HG02884 (cell line): ENCODE data around the gene BMP8A.
"Not testable (repeated sequence)": the region's sequence is repeated elsewhere in the genome, so short reads cannot be mapped to it uniquely, and the experiment has no call there.

Experiments used
- ATAC-seq: cut with Tn5 transposase; IDR thresholded peaks from one replicate; pipeline ENCODE4 v1.9.1; 2021; ENCODE audit warnings: mild to moderate bottlenecking, moderate library complexity; ENCODE audit not compliant: unreplicated experiment

The BMP8A gene

DNA sequence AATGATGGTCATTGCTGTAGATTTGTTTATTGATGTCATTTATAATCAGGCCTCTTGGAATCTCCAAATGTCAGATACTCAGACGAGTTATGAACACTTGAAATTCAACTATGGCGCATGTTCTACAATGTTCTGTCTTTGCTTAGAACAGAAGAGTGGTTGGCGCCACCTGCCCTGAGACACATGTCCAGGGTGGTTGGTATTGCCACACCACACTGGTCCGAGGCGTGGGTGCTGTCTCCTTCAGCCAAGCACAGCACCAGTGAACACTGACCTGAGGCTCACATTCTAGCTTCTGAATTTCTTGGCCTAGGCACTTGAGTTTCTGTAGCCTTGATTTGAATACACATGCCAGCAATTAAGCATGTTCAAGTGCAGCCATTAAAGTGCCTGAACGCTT lies 10.1 kb upstream of the BMP8A start:
- ATAC-seq = no peak

DNA sequence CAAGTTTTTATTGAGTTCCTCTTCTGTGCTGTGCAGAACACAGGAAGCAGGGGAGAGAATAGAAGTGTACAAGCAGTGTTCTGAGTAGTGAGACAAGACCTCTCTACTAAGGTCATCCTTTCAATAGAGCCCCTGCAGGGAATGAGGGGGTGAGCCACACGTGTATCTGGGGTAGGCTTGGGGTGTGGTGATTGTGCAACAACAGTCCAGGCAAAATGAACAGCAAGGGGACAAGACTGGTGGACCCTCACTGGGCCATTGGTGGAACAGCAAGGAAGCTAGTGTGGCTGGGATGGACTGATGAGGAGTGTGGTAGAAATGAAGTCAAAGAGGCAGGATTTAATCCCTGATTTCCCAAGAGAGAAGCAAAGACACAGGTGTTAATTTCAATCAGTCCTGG lies 8.2 kb upstream of the BMP8A start:
- ATAC-seq = no peak

DNA sequence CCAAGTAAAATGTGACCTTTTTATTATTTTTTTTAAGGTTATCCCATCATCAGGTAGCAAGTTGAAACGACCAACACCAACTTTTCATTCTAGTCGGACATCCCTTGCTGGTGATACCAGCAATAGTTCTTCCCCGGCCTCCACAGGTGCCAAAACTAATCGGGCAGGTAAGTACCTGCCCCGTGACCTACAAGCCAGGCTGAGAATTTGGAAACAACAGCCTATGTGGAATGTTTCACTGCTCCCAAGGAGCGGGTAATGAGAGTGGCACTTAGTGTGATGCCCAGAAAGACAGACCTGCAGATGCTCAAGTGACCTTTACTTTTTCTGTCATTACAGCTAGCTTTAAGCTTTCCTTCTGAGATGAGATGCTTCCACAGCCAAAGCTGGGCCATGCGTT lies 6.9 kb upstream of the BMP8A start:
- no peak for ATAC-seq

DNA sequence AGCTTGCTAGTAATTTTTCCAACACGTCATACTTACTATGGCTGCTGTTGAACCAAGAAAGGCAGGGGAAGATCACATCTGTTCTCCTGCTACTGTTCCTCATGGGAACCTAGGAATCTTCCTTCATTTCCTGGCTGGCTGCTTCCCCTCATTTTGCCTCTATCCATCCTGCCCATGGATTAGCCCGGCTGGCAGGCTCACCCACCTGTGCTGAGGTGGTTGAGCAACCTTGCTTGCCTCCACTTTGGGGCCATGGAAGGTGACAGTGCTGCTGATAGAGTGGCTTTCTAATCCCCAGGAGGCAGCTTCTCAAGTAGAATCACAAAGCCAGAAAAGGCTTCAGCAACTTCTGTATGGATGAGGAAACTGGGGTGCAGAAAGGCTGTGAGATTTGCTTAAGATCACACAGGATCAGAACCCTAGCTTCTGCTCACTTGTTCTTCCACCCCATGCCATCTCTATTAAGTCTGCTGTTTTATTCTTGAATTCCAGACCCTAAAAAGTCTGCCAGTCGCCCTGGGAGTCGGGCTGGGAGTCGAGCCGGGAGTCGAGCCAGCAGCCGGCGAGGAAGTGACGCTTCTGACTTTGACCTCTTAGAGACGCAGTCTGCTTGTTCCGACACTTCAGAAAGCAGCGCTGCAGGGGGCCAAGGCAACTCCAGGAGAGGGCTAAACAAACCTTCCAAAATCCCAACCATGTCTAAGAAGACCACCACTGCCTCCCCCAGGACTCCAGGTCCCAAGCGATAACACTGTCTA lies 6.2 kb upstream of the BMP8A start:
- no peak for ATAC-seq

DNA sequence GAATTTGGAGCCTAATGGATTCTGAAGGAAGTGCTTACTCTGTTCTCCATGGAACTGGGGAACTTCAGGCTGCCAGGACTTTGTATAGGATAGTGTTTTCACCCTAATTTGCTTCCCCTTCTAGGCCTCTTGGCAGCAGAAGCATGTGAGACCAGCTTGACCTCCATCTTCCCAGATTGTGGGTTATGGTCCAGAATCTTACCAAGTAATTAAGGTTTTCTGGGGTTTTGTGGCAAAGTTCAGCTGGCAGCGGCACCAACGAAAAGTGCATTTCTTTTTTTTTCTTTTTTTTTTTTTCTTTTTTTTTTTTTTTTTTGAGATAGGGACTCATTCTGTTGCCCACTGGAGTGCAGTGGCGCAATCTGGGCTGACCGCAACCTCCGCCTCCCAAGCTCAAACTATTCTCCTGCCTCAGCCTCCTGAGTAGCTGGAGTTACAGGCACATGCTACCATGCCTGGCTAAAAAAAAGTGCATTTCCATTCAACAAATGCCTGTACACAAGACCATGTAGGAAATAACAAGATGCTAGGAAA lies 3.4 kb upstream of the BMP8A start:
- no peak for ATAC-seq

DNA sequence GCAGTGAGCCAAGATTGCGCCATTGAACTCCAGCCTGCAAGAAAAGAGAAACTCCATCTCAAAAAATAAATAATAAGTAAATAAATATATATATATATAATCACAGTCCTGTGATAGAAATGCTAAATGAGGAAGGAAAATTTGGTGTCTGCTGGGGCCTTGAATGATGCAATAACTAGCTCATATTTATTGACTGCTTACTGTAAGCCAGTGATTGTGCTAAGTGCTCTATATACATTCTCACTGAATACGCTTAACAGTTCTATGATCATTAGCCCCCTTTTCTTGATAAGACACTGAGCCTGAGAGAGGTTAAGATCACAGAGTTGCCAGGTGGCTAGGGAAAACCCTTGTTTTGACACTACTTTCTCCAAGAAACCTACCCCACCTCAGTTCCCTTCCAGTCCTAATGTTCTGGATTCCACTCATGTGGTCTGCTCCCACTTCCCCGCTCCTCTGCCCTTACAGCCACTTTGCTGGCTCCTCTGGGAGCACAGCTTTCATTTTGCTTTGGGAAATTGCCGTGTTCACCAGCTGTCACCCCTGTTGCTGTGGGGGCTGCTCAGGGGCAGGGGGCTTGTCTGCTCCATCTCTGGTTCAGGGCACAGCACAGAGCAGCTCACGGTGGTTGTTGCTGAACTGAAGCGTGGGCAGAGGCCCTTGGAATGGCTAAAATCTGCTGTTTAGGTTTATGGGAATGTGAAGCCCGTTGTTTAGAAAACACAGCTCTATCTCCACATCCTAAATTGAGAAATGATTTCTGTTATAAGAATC lies 2.5 kb upstream of the BMP8A start:
- no peak for ATAC-seq

DNA sequence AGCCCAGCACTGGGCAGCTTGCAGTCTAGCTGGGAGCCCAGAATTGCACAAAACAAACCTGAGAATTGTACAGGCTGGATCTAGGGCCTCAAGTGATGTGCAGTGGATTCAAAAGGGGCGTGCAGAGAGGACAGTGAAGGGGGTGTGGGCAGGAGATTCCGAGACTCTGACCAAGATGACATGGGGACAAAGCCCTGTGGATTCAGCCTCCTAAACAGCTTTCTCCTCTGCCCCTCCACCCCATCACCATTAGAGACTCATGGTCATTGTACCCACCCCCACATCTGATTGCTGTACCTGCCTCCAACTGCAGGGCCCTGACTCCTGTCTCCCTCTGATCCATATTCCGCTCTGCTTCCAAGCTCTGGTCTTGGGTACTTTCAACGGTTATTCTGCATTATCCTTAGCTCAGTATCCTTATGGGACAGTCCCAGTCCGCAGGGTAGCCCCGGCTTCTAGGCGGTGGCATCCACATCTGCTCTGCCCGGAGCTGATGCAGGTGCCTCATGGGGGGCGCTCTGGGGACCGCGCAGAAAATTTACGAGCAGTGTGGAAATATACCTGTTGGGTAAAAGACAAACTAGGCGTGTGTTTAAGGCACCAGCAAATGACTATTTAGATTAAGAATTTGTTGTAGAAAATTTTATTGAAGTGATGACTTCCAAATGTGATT lies 1.7 kb upstream of the BMP8A start:
- no peak for ATAC-seq

DNA sequence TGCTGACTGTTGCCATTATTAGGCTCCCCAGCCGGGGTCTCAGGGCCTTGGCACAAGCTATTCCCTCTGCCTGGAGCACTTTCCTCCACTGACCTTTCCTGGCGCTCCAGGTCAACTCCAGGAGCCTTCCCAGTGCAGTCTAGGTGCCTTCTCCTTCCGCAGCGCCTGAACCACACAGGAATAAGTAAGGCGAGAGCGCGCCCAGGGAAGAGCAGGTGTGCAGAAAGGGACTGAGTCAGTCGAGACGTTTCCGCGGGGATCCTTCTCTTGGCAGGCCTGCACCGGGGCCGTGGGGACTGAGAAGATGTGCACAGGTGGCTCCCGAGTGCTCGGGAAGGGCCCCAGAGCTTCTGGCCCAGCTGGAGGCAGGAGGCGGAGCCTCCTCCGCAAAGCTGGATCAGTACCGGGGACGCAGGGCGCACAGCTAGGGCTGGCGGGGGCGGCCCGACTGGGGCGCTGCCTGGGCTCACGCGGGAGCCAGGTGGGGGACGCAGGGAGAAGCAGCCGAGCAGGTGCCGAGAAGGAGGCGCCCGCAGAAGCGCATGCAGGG lies 765 bp upstream of the BMP8A start:
- ATAC-seq = no peak

DNA sequence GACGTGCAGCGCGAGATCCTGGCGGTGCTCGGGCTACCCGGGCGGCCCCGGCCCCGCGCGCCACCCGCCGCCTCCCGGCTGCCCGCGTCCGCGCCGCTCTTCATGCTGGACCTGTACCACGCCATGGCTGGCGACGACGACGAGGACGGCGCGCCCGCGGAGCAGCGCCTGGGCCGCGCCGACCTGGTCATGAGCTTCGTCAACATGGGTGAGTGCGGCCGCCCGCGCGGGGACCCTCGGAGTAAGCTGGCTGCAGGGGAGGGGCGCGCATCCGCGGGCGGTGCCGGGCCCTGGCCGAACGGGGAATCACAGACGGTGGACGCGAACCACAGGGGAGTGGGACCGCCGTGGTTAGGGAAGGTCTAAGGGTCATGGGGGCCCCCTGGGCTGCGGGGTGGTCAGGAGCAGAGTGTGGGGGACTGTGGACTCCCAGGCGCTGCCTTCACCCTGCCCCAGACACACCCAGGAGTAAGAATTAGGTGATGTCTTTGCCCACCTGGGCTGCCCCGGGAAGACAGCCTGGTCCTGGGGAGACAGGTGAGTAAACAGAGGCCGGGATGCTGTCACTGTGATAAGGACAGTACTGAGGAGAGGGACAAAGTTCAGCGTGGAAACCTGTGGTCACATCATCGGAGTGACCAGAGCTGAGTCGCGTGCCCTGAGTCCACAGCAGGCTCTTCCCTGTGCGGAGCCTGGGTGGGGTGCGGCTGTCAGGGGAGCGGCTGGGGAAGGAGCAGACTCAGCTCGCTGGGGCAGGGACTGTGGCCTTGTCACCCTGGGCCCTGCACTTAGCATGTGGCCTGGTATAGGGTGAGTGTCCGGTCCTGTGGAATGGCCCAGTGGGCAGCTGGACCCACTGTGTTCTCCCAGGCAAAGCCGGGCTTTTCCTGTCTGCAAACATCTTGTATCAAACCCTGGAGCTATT lies 944 bp downstream of the BMP8A start:
- not testable (repeated sequence) for ATAC-seq

DNA sequence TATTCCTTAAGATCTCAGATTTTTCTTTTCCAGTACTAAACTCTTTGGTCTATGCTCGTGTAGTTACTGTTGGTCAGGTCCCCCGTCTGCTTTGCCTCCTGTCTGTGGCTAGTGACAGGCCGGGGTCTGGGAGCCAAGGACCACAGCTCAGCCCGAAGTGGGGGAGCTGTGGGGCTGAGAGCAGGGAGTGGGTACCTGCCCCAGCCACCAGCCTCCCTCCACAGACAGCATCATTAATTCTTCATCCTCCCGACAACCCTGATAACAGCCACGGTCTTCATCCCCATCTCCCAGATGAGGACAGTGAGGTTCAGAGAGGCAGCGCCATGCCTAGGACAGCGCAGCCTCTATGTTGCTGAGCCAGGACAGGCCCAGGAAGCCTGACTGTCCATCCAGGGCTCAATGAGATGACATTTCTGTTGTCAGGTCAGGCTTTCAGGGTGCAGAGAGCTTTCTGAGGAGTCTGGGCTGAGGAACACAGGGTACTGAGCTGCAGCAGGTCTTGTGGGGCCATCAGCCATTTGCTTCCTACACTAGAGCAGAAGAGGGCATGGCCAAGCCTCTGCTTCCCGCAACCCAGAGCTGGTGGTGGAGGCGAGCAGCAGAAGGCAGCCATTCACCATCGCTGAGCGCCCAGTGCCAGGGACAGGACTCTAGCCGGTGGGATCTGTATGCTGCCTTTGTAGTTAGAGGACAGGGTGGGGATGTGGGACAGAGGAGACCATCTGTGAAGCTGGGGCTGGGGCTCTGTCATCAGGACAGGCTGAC lies 1.8 kb downstream of the BMP8A start:
- not testable (repeated sequence) for ATAC-seq

DNA sequence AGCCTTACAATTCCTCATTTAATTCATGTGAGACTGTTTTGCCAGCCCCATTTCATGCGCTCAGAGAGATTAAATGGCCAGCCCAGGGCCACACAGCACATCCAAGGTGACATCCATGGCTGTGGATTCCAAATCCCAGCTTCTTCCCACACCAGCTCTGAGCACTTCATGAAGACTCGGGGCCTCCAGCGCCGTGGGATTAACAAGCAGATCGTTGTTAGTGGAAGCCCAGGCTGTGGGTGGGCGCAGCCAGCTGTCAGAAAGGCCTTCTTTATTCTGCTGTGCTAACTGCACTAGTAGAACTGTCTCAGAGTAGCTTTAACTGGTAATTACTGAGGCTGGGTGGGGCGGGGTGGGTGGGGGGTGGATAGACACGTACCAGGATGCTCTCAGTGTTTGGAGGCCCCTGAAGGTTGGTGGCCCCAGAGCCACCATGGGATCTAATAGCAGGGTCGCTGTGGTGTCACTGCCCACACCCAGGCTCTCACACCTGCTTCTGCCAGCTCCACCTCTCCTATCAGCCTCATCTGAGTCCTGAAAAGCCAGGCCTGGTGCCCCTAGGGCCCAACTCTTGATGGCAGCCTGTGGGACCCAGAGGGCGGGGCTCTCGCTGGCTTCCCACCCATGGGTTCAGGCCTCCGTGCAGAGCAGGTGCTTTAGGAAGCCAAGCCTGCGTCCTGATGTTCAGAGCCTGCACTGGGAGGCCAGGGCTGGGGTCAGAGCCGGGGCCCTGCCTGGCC lies 3.4 kb downstream of the BMP8A start:
- no peak for ATAC-seq

DNA sequence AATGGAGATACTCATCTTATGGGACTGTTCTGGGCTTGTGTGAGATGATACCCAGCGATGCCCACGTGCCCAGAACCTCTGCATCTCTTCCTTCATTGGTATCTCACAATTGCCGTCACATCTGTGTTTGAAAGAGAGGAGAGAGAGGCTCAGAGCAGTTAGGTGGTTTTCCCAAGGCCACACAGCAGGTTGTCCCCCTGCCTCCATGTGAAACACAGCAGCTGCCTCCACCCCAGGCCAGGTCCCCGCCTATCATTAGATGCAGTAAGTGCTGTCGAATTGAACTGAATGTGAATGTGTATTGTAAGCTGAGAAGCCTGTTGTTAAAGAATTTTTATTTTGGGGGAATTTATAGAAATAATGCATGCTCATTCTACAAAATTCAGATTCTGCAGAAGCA lies 5.1 kb downstream of the BMP8A start:
- not testable (repeated sequence) for ATAC-seq

DNA sequence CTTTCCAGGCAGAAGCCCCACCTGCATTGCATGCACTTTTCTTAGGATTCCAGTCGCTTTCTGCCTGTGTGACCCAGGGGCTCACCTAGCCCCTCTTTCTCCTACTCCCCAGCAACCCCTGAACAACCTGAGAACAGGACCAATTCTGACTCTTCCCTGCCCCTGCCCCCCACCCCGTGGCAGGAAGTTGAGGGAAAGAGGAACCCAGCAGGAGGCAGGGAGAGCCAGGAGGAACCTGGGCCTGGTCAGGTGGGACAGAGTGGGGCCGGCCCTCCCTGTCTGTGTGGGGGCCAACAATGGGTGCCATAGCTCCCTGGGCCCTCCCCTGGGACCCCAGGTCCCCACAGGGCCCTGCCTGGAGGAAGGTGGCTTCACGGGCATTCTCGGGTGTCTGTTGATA lies 6.1 kb downstream of the BMP8A start:
- ATAC-seq = no peak

DNA sequence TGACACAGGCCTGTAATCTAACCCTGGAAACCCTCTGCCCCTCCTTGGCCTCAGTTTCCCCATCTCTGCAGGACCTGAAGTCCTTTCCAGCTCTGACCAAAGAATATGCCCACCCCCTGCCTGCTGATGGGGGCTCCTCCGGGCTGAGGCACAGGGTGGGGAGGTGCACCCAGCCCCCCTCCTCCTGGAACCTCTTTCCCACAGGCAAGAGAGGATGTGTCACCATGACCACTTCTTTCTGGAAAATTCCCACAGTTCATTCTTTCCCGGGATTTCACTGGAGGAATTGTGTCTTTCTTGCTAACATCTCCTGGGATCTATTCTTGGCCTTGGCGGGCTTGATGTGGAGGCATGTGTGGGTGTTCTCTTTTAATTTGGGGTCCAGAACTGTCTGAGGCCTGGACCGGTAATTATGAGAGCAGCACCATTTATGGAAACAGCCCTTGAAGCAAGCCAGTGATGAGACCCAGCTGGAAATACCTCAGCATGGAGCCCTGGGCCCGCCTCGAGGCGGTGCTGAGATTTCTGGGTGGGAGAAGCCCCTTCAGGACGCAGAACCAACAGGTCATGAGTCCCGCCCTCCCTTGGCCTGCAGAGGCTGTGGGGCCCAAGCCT lies 6.8 kb downstream of the BMP8A start:
- not testable (repeated sequence) for ATAC-seq

DNA sequence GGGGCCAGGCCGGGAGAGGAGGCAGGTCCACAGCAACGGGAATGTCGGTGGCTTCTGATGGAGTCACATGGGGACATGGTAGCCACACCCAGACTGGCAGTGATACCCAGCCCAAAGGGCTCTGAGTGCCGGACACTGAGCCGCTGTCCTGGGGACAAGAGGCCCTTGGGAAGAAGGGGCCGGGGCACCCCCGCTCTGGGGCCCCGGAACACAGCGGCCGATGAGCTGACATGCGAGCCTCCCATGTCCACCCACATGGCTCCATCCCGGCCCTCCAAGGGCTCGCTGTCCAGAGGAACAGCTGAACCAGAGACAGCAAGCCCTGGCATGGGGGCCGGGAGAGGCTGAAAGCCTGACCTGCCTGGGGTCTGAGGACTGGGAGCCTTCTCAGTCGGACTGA lies 7.4 kb downstream of the BMP8A start:
- not testable (repeated sequence) for ATAC-seq

DNA sequence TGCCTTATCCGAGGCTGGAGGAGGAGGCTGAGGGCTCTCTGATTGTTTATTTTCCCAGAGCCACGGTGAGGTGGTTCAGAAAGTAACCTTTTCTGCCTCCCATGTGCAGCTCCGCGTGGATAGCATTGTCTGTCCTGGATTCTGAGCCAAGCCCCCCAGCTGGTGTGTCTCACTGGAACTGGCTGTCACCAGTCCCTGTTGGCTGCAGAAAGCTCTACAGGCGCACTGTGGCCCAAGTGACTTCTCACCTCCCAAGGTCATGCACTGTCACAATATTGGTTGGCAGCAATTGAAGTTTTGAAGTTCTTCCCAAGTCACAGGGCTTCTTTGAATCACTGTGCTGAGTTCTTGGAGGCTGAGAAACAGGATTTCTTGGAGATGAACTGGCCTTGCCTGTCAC lies 8.2 kb downstream of the BMP8A start:
- no peak for ATAC-seq

DNA sequence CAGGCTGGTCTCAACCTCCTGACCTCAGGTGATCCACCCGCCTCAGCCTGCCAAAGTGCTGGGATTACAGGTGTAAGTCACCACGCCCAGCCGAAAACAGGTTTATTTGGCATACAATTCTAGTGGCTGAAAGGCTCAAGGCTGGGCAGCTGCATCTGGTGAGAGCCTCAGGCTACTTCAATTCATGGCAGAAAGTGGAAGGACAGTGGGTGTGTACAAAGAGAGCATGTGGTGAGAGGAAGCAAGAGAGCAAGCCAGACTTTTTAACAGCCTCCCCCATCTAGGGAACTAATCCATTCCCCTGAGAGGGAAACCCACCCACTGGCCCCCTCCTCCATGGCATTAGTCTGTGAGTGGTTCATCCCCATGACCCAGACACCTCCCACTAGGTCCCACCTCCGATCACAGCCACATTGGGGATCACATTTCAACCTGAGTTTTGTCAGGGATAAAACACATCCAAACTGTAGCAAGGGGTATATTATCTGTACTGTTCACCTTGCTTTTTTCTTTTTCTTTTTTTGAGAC lies 9.5 kb downstream of the BMP8A start:
- no peak for ATAC-seq

DNA sequence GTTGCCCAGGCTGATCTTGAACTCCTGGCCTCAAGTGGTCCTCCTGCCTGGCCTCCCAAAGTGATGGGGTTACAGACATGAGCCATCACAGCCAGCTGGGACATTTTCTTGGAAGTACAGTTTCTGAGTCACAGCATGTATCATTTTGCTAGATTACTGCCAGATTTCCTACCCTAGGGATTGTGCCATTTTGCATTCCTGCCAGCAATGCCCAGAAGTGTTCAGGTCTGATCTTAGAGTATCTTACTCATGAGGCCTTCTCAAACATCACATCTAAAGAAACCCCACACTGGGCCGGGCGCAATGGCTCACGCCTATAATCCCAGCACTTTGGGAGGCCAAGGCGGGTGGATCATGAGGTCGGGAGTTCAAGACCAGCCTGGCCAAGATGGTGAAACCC lies 10.2 kb downstream of the BMP8A start:
- no peak for ATAC-seq
